ENCODE measurements around the gene SRCAP.

The SRCAP gene

GRCh38 chr16:30787613-30788378 is 88.8 kb downstream of the SRCAP start:
- Histone ChIP-seq H3K9me3 (ENCODE audit: insufficient read depth, low read depth, low read length) (no peaks in the 10 kb centered on the region), H3K4me1 (ENCODE audit: insufficient read depth, low read length, poor library complexity, severe bottlenecking) (peaks cover 14% of the 10 kb centered on the region), H4K20me1 (ENCODE audit: insufficient read depth, low read length, poor library complexity, severe bottlenecking) (no peaks in the 10 kb centered on the region), H3K4me3 (ENCODE audit: low read length, poor library complexity, severe bottlenecking) (peak overlapping the region; percentile 79), H3K9ac (ENCODE audit: low read depth, low read length, poor library complexity, severe bottlenecking) (peak overlapping the region; percentile 84), H2AFZ (ENCODE audit: low read length) (peak overlapping the region; percentile 97), H3F3A (ENCODE audit: low read depth) (no peaks in the 10 kb centered on the region), H3K9me2 (replicated peaks; ENCODE audit: low read depth, low read length) (no peaks in the 10 kb centered on the region), H3K27me3 (ENCODE audit: insufficient read depth, low read length, poor library complexity, severe bottlenecking) (no peaks in the 10 kb centered on the region), H3K36me3 (ENCODE audit: insufficient read depth, low read length) (peaks cover 8% of the 10 kb centered on the region; the same call in 1 of the 2 replicates), H3K79me2 (ENCODE audit: insufficient read depth, low read length) (peaks cover 23% of the 10 kb centered on the region), H3K4me2 (ENCODE audit: low read depth, low read length, poor library complexity, severe bottlenecking) (peak overlapping the region; percentile 84)
- TF ChIP-seq CTCF (conservative IDR thresholded peaks at IDR 0.05; ENCODE audit: low read length) = no peak
- TF ChIP-seq EZH2phosphoT487 (IDR thresholded peaks at IDR 0.05; ENCODE audit: borderline replicate concordance) = no peak

All from Loucy (cell line).